DOHH2 (cell line): ENCODE measurements around the gene REXO1.

ENCODE experiments used
- CTCF ChIP-seq: fragments of 200-600 bp; sonication (generic); IDR thresholded peaks from one replicate; pipeline ENCODE4 v1.5.1; 2014; ENCODE audit warnings: antibody characterized with exemption, mild to moderate bottlenecking, low read depth, low read length; ENCODE audit not compliant: poor library complexity, severe bottlenecking
- EZH2phosphoT487 ChIP-seq: fragments of 200-600 bp; sonication (generic); IDR thresholded peaks from 2 replicates; pipeline ENCODE4 v1.6.1; 2017; ENCODE audit warnings: borderline replicate concordance, mild to moderate bottlenecking, antibody characterized with exemption, low read length, moderate library complexity, mixed read lengths

GRCh38 chr19:1880611-1881392 is 32.5 kb upstream of the REXO1 start:
- TF ChIP-seq CTCF, result no peak
- no peak for TF ChIP-seq EZH2phosphoT487
